Measurements from ENCODE around the gene LINGO1.

The LINGO1 gene

DNA sequence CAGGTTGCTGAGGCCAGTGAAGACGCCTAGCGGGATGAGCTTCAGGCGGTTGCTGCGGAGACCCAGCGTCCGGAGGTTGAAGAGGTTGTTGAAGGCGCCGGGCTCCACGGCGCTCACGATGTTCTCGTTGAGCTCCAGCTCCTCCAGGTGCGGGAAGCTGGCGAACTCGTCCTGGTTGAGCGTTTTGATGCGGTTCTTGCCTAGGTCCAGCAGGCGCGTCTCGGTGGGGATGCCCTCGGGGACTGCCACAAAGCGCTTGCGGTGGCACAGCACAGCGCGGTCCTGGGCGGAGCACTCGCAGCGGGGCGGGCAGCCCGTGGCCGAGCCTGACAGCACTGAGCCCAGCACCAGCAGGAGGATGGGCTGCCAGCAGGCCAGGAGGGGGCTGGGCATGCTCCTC is 17.2 kb downstream of the LINGO1 start:
- no peak for DNase-seq (ENCODE audit: low read depth)

- DNase-seq (ENCODE audit: low read depth): no peak
These were observed 18.4 kb downstream of the LINGO1 start for GRCh38 chr15:77614251-77614806.

GRCh38 chr15:77613814-77614213 is 18.9 kb downstream of the LINGO1 start:
- DNase-seq (ENCODE audit: low read depth): no peak

GRCh38 chr15:77612958-77613601 is 19.6 kb downstream of the LINGO1 start:
- DNase-seq (ENCODE audit: low read depth): no peak

DNA sequence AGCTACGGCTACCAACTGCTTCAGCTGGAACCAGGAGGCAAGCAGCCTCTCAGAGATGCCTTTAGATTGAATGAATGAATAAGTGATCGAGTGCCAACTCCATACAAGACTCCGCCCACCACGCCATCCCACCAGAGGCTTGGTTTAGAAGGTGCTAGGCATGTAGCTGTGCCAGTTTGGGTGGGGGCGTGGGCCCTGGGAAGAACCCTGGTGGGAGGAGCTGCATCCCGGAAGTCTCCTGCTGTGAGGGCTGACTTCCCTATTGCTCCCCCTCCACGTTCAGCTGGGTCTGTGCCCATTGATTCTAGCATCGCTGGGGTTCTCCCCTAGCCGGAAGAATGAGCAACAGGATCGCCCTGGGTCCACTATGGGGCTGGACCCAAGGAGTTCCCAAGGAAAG is 20.9 kb downstream of the LINGO1 start:
- no peak for DNase-seq (ENCODE audit: low read depth)

- no peak for DNase-seq (ENCODE audit: low read depth)
These were observed 22.0 kb downstream of the LINGO1 start for GRCh38 chr15:77610731-77611130.

DNA sequence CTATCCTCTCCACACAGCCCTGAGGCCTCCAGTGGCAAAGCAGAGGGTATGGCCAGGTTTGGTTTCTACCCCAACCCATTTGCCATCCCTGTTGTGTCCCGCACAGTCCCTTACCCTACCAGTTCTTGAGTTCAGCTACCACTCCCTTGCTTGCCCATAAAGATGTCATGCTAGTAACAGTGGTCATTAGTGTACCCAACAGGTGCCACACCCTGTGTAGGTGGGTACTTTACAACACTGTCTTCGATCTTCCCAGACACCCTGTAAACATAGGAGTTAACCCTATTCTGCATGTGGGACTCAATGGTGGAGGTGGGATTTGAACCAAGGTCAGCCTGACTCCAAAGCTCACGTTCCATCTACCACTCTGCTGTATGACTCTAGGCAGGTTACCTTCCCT is 23.2 kb downstream of the LINGO1 start:
- no peak for DNase-seq (ENCODE audit: low read depth)

DNA sequence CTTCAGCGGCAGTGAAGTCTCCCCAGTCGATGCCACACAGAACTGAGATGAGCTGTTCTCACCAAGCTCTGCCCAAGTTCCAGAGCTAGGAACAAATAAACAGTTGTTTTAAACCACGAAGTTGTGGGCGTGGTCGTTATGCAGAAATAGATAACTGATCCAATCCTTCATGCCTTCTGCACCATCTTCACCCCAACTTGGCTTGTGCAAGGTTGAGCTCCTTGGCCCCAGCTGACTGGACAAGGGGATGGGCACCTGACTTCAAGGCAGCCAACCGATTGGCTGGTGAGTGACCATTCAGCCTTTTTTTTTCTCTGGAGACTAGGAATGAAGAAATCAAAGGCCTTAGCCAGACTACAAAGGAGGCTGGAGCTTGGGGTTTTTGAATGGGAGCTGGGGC is 23.9 kb downstream of the LINGO1 start:
- no peak for DNase-seq (ENCODE audit: low read depth)

DNA sequence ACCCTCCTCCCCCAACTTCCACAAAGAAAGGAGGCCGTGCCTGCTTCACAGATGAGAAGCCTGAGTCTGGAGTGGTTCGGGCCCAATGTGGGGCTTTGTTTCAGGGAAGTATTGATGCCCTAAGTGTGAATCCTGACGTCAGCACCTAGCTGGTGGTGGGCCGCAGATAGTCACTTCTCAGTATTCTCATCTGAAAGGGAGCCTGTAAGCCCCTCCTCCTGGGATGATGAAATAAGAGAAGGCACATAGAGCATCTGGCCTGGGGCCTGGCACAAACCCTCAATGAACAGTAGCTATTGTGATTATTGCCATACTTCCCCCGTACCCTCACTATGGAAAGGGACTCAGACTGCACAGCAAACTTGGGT is 24.8 kb downstream of the LINGO1 start:
- no peak for DNase-seq (ENCODE audit: low read depth)

DNA sequence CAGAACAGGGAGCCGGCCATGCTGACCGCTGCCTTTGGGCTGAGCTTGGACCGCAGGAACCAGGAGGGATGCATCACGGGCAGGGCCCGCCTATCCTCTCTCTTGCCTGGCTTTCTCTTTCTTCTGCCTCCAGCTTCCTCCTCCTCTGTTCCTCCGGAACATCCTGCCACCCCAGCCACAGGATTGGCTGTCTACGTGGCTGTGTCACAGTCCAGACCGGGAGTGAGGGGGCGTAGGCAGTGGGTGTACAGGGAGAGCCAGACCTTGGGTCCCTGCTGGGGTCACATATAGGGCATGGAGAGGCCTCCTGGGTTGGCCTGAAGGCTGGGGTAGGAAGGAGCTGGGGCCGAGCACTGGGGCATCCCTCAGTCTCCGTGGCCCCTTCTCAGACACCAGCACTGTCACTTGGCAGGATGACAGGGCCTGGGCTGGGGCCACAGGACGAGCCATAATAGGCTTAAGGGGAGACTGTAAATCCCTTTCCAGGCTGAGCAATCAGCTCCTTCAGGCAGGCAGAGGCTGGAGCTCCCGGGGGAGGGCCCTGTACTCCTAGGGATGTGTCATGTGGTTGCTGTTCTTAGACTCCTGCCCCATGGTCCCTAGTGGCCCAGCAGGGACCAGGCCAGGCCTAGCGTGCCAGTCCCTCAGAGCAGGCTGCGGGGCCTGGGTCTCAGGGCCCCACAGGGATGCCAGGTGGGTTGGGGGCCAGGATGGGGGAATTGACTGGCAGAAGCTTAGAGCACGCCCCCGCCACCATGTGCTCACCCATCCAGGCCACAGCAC is 25.4 kb downstream of the LINGO1 start:
- no peak for DNase-seq (ENCODE audit: low read depth)

GRCh38 chr15:77606142-77607034 is 26.3 kb downstream of the LINGO1 start:
- DNase-seq (ENCODE audit: low read depth): no peak

GRCh38 chr15:77605547-77605946 is 27.2 kb downstream of the LINGO1 start:
- DNase-seq (ENCODE audit: low read depth): no peak

GRCh38 chr15:77604973-77605372 is 27.7 kb downstream of the LINGO1 start:
- no peak for DNase-seq (ENCODE audit: low read depth)

DNA sequence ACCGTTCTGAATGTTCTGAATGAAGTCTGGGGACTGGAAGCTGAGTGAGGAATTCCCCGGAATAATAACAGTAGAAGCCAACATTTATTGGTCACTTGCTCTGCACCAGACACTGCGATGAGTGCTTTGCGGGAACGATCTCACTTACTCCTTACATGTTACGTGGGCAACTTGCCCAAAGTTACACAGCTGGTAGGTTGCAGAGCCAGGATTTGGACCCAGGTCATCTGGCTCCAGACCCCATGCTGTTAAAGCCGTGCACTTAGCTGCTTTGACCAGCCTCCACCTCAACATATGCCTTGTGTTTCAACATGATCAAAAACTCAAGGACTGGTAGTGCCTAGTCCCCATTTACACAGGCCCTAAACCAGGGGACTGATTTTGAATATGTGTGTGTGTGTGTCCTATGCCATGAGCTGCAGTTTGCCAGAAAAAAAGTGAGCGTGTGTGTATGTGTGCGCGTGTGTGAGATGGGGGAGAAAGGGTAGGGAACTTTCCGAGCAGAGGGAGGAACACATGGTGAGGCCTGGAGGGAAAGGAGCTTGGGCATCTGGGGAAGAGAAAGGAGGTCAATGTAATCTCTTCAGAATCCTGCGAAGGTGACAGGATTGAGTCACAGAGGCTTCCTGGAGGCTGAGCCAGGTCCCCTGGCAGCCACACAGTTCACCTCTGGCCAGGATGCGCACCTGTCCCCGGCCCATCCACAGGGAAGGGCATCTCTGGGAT is 28.9 kb downstream of the LINGO1 start:
- no peak for DNase-seq (ENCODE audit: low read depth)

DNA sequence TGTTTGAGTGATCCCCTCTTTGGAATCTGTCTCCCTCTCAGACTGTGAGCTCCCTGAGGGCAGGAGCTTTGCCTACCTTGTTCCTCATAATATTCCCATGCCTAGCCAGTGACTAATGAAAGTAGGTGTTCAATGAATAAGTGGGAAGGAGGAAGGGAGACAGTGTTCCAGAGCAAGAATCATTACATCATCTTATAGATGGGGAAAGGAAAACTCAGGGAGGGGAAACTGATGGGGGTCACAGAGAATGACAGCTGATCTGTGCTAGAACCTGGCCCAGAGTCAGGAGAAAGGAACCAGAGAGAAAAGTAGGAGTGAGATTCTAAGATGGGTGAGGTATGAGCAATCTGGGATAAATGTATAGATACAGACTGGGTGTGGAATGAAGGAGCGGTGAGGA is 29.9 kb downstream of the LINGO1 start:
- DNase-seq (ENCODE audit: low read depth): no peak

DNA sequence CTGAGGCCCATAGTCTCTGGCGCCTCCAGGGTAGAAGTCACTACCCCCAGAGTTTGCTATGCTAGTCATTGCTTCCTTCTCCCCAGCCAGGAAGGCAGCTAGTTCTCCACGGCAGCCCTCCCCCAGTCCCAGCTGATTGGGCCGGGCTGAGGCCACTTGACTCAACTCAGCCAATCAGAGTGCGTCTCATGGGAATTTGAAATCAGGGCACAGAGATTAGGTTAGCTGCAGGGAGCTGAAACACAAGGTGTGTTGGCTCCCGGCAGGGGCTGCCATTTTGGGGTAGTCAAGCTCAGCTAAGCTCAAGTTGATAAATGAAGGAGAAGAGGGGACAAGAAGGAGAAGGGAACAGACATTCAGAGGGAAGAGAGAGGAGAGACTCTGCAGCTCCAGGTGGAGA is 32.8 kb downstream of the LINGO1 start:
- DNase-seq (ENCODE audit: low read depth): no peak

DNA sequence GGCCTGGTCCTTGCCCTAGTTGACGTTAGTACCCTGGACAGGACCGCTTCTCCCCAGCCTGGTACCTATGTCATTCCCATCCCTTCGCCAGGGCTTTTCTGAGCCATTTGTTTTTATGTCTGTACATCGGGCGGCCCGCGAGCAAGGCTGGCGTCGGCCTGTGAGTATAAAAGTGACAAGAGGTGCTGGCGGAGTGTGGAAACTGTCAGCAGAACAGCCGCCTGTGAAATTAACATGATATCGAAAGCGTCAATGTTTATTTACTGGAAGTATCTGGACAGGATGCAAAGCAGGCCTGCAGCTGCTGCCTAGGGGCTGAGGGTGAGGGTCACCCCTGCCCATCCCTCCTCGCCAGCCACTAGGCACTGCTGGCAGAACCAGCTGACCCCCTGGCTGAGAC is 33.4 kb downstream of the LINGO1 start:
- DNase-seq (ENCODE audit: low read depth): no peak

DNA sequence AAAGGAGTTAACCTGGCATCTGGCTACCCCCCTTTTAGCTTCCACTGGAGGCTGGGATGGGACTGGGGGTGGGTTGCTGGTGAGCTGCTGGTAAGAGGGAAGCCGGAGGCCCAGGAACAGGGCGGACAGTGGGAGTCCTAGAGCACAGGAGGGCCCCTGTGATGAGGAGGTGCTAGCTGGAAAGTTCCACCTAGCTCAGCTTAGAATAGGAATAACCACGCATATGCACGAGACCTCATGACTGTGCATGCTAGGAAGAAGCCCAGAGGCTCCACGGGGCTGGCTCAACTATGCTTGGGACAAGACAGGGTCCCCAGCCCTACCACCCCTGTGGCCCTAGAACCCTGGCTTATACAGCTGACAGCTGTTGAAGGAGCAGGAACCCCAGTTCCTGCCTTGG is 34.1 kb downstream of the LINGO1 start:
- no peak for DNase-seq (ENCODE audit: low read depth)

DNA sequence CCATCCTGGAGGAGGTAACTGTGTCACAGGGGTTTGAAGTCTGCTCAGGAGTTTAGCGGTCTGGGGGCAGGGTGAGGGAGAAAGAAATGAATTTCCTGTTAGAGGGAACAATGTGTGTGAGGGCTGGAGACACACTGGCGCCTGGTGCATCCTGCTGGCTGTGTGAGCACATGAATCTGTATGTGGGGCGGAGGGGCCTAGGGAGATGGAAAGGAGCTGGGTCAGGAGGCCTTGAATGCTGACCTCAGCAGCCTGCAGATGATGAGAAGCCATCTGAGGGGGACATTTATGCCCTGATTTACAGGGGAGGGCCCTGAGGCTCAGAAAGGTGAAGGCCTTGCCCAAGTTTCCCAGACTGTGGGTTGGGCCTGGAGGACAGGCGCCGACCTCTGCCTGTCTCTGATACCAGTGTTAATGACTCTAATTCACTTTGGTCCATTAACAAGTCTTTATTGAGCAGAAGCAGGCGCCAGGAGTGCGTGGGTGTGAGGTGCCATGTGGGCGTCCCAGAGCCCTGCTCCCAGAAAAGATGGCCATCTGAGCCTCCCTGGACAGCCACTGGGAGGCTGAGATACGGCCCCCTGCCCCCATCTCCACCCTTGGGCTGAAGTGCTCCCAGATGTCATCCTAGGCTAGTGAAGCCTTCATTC is 34.8 kb downstream of the LINGO1 start:
- DNase-seq (ENCODE audit: low read depth): no peak

DNA sequence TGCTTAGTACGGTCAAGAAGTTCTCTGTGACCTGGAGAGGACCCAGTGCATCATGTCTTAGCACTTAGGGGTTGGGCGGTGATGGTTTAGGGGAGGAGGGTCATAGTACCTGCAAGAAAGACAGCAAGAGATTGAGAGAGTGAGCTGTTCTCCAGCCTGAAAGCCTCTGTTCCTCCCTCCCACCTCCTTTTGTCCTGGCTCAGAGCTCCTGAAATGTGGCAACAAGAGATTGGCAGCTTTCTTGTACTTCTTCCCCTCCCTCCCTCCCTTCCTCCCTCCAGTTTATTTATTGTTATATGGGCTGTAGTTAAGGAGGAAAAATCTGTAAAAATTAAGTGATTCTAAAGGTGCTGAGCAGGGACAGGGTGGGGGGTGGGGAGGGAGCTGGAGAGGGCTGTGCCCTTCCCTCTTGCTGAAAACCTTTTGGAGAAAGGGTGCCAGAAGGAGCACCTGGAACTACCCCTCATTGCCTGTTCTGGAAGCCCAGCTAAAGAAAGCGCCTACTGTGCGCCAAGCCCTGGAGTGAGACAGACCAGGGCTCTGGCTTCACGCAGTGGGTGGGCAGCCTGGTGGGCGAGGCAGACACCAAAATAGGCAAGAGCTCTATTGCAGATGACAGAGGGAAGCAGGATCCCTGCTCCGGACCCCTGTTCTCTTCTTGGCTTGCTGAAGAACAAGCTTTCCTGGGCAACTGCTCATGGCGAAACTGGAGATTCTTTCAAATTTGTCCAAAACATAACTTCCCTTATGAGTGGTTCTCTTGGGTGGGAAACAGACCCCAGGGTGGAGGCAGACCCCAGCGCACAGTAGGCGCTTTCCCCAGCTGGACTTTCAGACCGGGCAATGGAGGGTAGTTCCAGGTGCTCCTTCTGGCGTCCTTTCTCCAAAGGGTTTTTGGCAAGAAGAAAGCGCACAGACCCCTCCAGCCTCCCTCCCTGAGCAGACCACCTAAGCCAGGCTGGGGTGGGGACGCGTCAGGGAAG is 35.6 kb downstream of the LINGO1 start:
- DNase-seq (ENCODE audit: low read depth): no peak

All from activated T-helper 9 cell treated with anti-CD3 and anti-CD28 coated beads, Interleukin-2, amount 50 U/mL, for 16 hours (primary cell).